Adrenal gland (tissue), 12 donors: ENCODE measurements around the gene FLT1. TPM values are rescaled to one million over a fixed set of nuclear protein-coding genes. Genes with fewer than 3 reads are reported as not detected.

Experiments used
- DNase-seq, 7 donors: peaks; one replicate each; pipeline ENCODE4 v3.0.0-alpha.2; 2019 to 2020
- H3K27ac ChIP-seq, 5 donors: fragments of 200-600 bp; sonication (generic) in 4 of 5; 1 replicate in 3 of 5; 2 replicates in 2 of 5; pipeline versions ENCODE4 v1.5.1 to v1.8.0; 2016 to 2020; ENCODE audit warnings: mild to moderate bottlenecking in 1 of 5
- H3K27me3 ChIP-seq: fragments of 200-600 bp; 2 replicates; pipeline ENCODE4 v1.8.0; 2021
- H3K36me3 ChIP-seq, 2 donors: fragments of 200-600 bp; replicated peaks in 1 of 2; 1 replicate in 1 of 2; 2 replicates in 1 of 2; pipeline versions ENCODE4 v1.5.1 to v1.8.0; 2018 to 2022
- H3K4me1 ChIP-seq, 2 donors: fragments of 200-600 bp; replicated peaks in 1 of 2; 1 replicate in 1 of 2; 2 replicates in 1 of 2; pipeline versions ENCODE4 v1.5.1 to v1.8.0; 2018 to 2021
- H3K4me3 ChIP-seq, 4 donors: fragments of 200-600 bp; sonication (generic) in 3 of 4; one replicate each; pipeline ENCODE4 v1.5.1; 2016 to 2018
- H3K9me3 ChIP-seq, 3 donors: fragments of 200-600 bp; sonication (generic) in 1 of 3; replicated peaks in 1 of 3; 1 replicate in 2 of 3; 2 replicates in 1 of 3; pipeline versions ENCODE4 v1.5.1 to v1.8.0; 2016 to 2021
- CTCF ChIP-seq, 6 experiments: fragments of 450-650 bp in 4 of 6; fragments of 200-600 bp in 2 of 6; sonication (generic) in 1 of 6; IDR thresholded peaks; 1 replicate in 5 of 6; 2 replicates in 1 of 6; pipeline versions ENCODE4 v1.5.1 to v1.8.0; 2016 to 2021; ENCODE audit warnings: antibody characterized with exemption in 6 of 6, mild to moderate bottlenecking in 2 of 6, moderate library complexity in 1 of 6
- POLR2A ChIP-seq, 2 donors: fragments of 450-650 bp; IDR thresholded peaks; one replicate each; pipeline ENCODE4 v1.6.1; 2017; ENCODE audit warnings: antibody characterized with exemption in 2 of 2, mild to moderate bottlenecking in 2 of 2, moderate library complexity in 1 of 2
- WGBS, 4 donors: extraction: QIAGEN DNeasy Blood & Tissue Kit in 2 of 4; methylation state at CpG; one replicate each; pipeline versions ENCODE4 v1.1.5 to v1.1.7; 2013 to 2017; 5-methylcytosine and 5-hydroxymethylcytosine counted together
- intact Hi-C, 2 donors: fragments of 100-400 bp; cut with DNase I; formaldehyde crosslinking; loops; one replicate each; pipeline versions ENCODE4 v1.14.1 to v1.15.0; 2022 to 2023
- polyA plus RNA-seq, 3 donors: library from polyadenylated mRNA; stranded (reverse); fragments of 200-250 nt in 2 of 3; fragments of 350-450 nt in 1 of 3; fragmentation: Illumina TruSeq in 1 of 3; extraction: RNeasy Lipid Tissue Mini Kit (QIAGEN cat#74804) in 1 of 3; gene quantifications; one replicate each; pipeline ENCODE4 v1.2.3, GENCODE V29; 2013 to 2014
- total RNA-seq, 9 donors: library from RNA; depleted of rRNA in 4 of 9; stranded (reverse); fragments of >200 nt in 4 of 9; fragments of 120-200 nt in 1 of 9; fragmentation: NEBNext Ultra II Directional in 1 of 9; extraction: Animal tissue kit (Norgen Biotek cat#: 25700) in 1 of 9; gene quantifications; one replicate each; pipeline versions ENCODE4 v1.1.0 to v1.2.4, GENCODE V29; 2013 to 2023
- donor health status: healthy with polysubstance abuse.
- donor health status: Bipolar disorder and iron deficiency.
- donor health status: DM: yes; HTN: yes; CAD: no.
- donor health status: DM: no; HTN: no; CAD: no.
- donor health status: DM: no; HTN: no; CAD: no.
- donor health status: DM: yes; HTN: yes; CAD: no.

The FLT1 gene
- total and polyA plus RNA-seq, 12 donors: 2.7 to 55.9 (median 24.2) TPM

GRCh38 chr13:28387740-28388501 lies 107.0 kb downstream of the FLT1 start:
- H3K4me3 ChIP-seq: no peak overlapping the region
- H3K4me1 ChIP-seq: no peaks in the 10 kb centered on the region
- H3K27me3 ChIP-seq: peaks cover 7% of the 10 kb centered on the region
- TF ChIP-seq POLR2A (IDR thresholded peaks at IDR 0.05): no peak
- TF ChIP-seq CTCF (IDR thresholded peaks at IDR 0.05): no peak
- H3K36me3 ChIP-seq: no peaks in the 10 kb centered on the region
- H3K9me3 ChIP-seq: no peaks in the 10 kb centered on the region
- DNase-seq: no peak
- intact Hi-C loops: no loop called here
- H3K27ac ChIP-seq: no peak overlapping the region
- 61 to 74% (median 69%) methylated on average over 4 of the region's 4 CpGs for WGBS, 4 donors

GRCh38 chr13:28385362-28385761 lies 109.6 kb downstream of the FLT1 start:
- no peaks in the 10 kb centered on the region for H3K4me1 ChIP-seq
- H3K27ac ChIP-seq: no peak overlapping the region
- intact Hi-C loops: no loop called here
- DNase-seq: no peak
- peaks cover 7% of the 10 kb centered on the region for H3K27me3 ChIP-seq
- no peak for TF ChIP-seq CTCF (IDR thresholded peaks at IDR 0.05)
- TF ChIP-seq POLR2A (IDR thresholded peaks at IDR 0.05): no peak
- no peaks in the 10 kb centered on the region for H3K36me3 ChIP-seq
- WGBS, 4 donors: 45 to 52% (median 48%) methylated on average over 1 of the region's 1 CpG
- H3K4me3 ChIP-seq: no peak overlapping the region
- H3K9me3 ChIP-seq: no peaks in the 10 kb centered on the region

GRCh38 chr13:28384789-28385188 lies 110.1 kb downstream of the FLT1 start:
- 68 to 77% (median 74%) methylated on average over 4 of the region's 4 CpGs for WGBS, 4 donors
- no peak overlapping the region for H3K4me3 ChIP-seq
- no peaks in the 10 kb centered on the region for H3K4me1 ChIP-seq
- H3K27me3 ChIP-seq: peaks cover 7% of the 10 kb centered on the region
- DNase-seq: no peak
- TF ChIP-seq CTCF (IDR thresholded peaks at IDR 0.05): no peak
- no peak for TF ChIP-seq POLR2A (IDR thresholded peaks at IDR 0.05)
- intact Hi-C loops: no loop called here
- H3K9me3 ChIP-seq: no peaks in the 10 kb centered on the region
- no peak overlapping the region for H3K27ac ChIP-seq
- H3K36me3 ChIP-seq: no peaks in the 10 kb centered on the region

DNA sequence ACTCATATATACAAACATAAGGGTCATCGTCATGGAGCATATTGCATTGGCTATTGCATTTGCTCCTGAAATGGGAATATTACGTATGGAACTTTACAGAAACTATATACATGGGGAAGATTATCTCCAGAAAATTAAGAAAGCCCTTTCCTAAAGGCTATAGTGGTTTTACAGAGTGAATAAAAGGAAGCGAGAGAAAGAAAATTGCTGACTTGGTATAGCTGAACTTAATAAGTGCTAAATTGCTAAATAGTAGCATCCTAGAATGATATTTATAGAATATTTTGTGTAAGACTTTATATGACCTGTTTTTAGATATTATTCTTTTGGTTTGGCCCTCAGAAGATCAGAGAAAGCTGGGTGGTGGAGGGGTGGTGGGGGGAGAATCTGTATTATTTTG lies 114.6 kb downstream of the FLT1 start:
- Histone ChIP-seq H3K4me1 (no peaks in the 10 kb centered on the region), H3K36me3 (no peaks in the 10 kb centered on the region), H3K4me3 (no peak overlapping the region), H3K9me3 (no peaks in the 10 kb centered on the region), H3K27me3 (no peaks in the 10 kb centered on the region), H3K27ac (no peak overlapping the region)
- intact Hi-C loops: no loop called here
- 80 to 92% (median 81%) methylated on average over 3 of the region's 3 CpGs for WGBS, 4 donors
- TF ChIP-seq POLR2A (IDR thresholded peaks at IDR 0.05): no peak
- TF ChIP-seq CTCF (IDR thresholded peaks at IDR 0.05): no peak
- no peak for DNase-seq
